Trophoblast cell (in vitro differentiated cells and primary cell): Measurements from ENCODE around the gene UBXN6.

ENCODE experiments used
- DNase-seq, 2 donors: peaks; one replicate each; pipeline ENCODE4 v3.0.0-alpha.2; 2016
- H2AFZ ChIP-seq: 2 replicates; pipeline ENCODE4 v1.6.1; 2013; ENCODE audit warnings: low read length, moderate library complexity, mild to moderate bottlenecking; ENCODE audit not compliant: insufficient read depth, poor library complexity
- H2AK5ac ChIP-seq: 2 replicates; pipeline ENCODE4 v1.6.1; 2013; ENCODE audit warnings: mild to moderate bottlenecking, low read length
- H2BK120ac ChIP-seq: 2 replicates; pipeline ENCODE4 v1.6.1; 2013; ENCODE audit warnings: low read length, mild to moderate bottlenecking, moderate library complexity; ENCODE audit not compliant: insufficient read depth, poor library complexity
- H2BK12ac ChIP-seq: 2 replicates; pipeline ENCODE4 v1.6.1; 2013; ENCODE audit warnings: mild to moderate bottlenecking, low read length, moderate library complexity
- H2BK5ac ChIP-seq: 2 replicates; pipeline ENCODE4 v1.6.1; 2013; ENCODE audit warnings: low read length, low read depth, moderate library complexity, mild to moderate bottlenecking; ENCODE audit not compliant: poor library complexity
- H3K14ac ChIP-seq: 2 replicates; pipeline ENCODE4 v1.6.1; 2013; ENCODE audit warnings: mild to moderate bottlenecking, low read length
- H3K18ac ChIP-seq: 2 replicates; pipeline ENCODE4 v1.6.1; 2013; ENCODE audit warnings: mild to moderate bottlenecking, low read length
- H3K23ac ChIP-seq: 2 replicates; pipeline ENCODE4 v1.6.1; 2013; ENCODE audit warnings: low read length
- H3K27ac ChIP-seq: 2 replicates; pipeline ENCODE4 v1.5.1; 2013; ENCODE audit warnings: low read depth, mild to moderate bottlenecking, inconsistent platforms, low read length, moderate library complexity
- H3K27me3 ChIP-seq: 2 replicates; pipeline ENCODE4 v1.6.1; 2013; ENCODE audit warnings: inconsistent platforms, mild to moderate bottlenecking, low read length, moderate library complexity; ENCODE audit not compliant: insufficient read depth
- H3K36me3 ChIP-seq, 2 experiments: 1 replicate in 1 of 2; 2 replicates in 1 of 2; pipeline ENCODE4 v1.6.1; 2013; ENCODE audit warnings: low read length in 2 of 2, mild to moderate bottlenecking in 2 of 2, moderate library complexity in 1 of 2; ENCODE audit not compliant: insufficient read depth in 2 of 2, control insufficient read depth in 1 of 2
- H3K4ac ChIP-seq: 2 replicates; pipeline ENCODE4 v1.6.1; 2013; ENCODE audit warnings: low read depth, mild to moderate bottlenecking, low read length, moderate library complexity
- H3K4me1 ChIP-seq, 2 experiments: 1 replicate in 1 of 2; 2 replicates in 1 of 2; pipeline ENCODE4 v1.6.1; 2013; ENCODE audit warnings: low read length in 2 of 2, mild to moderate bottlenecking in 2 of 2, moderate library complexity in 1 of 2; ENCODE audit not compliant: insufficient read depth in 2 of 2, control insufficient read depth in 1 of 2
- H3K4me2 ChIP-seq: 2 replicates; pipeline ENCODE4 v1.6.1; 2013; ENCODE audit warnings: inconsistent platforms, mild to moderate bottlenecking, low read length, moderate library complexity
- H3K4me3 ChIP-seq: 2 replicates; pipeline ENCODE4 v1.5.1; 2013; ENCODE audit warnings: mild to moderate bottlenecking, low read depth, low read length, inconsistent platforms
- H3K79me1 ChIP-seq: one replicate; pipeline ENCODE4 v1.6.1; 2013; ENCODE audit warnings: low read length
- H3K79me2 ChIP-seq: 2 replicates; pipeline ENCODE4 v1.6.1; 2013; ENCODE audit warnings: low read length, mild to moderate bottlenecking; ENCODE audit not compliant: control insufficient read depth, insufficient read depth, poor library complexity
- H3K9ac ChIP-seq: 2 replicates; pipeline ENCODE4 v1.6.1; 2013; ENCODE audit warnings: mild to moderate bottlenecking, low read length
- H3K9me3 ChIP-seq: 2 replicates; pipeline ENCODE4 v1.6.1; 2013; ENCODE audit warnings: low read depth, mild to moderate bottlenecking, control low read depth, inconsistent platforms, low read length; ENCODE audit not compliant: insufficient read depth
- H4K12ac ChIP-seq: 2 replicates; pipeline ENCODE4 v1.6.1; 2013; ENCODE audit warnings: low read depth, mild to moderate bottlenecking, low read length, moderate library complexity
- H4K8ac ChIP-seq: 2 replicates; pipeline ENCODE4 v1.6.1; 2013; ENCODE audit warnings: low read depth, mild to moderate bottlenecking, low read length, moderate library complexity
- H4K91ac ChIP-seq: one replicate; pipeline ENCODE4 v1.6.1; 2013; ENCODE audit warnings: low read depth, mild to moderate bottlenecking, low read length, moderate library complexity
- WGBS: extraction: QIAGEN DNeasy Blood & Tissue Kit; methylation state at CpG from one replicate; pipeline ENCODE4 v1.1.7; 2013; ENCODE audit warnings: missing lambda C conversion rate; ENCODE audit not compliant: insufficient read length, insufficient coverage; ENCODE audit errors: extremely low coverage; 5-methylcytosine and 5-hydroxymethylcytosine counted together

Gene UBXN6

GRCh38 chr19:4499855-4500254 lies 42.3 kb upstream of the UBXN6 start:
- no peak for DNase-seq
- H3K4me1 ChIP-seq, result no peaks in the 10 kb centered on the region
- no peaks in the 10 kb centered on the region for H3K79me1 ChIP-seq
- H3K9me3 ChIP-seq, result no peaks in the 10 kb centered on the region
- no peak overlapping the region for H3K14ac ChIP-seq
- no peak overlapping the region for H2BK120ac ChIP-seq
- no peak overlapping the region for H3K4me3 ChIP-seq
- H4K8ac ChIP-seq, result no peak overlapping the region
- no peak overlapping the region for H2AK5ac ChIP-seq
- H3K4ac ChIP-seq, result no peak overlapping the region
- H3K18ac ChIP-seq, result no peak overlapping the region
- H2BK5ac ChIP-seq, result no peak overlapping the region
- WGBS, result no CpG with 5 or more reads among the region's 15 CpGs
- no peak overlapping the region for H4K12ac ChIP-seq
- H3K27me3 ChIP-seq, result no peaks in the 10 kb centered on the region
- H2BK12ac ChIP-seq, result no peak overlapping the region
- no peak overlapping the region for H4K91ac ChIP-seq
- peaks cover 75 to 87% of the 10 kb centered on the region in 2 experiments for H3K36me3 ChIP-seq
- H3K4me2 ChIP-seq, result no peak overlapping the region
- no peak overlapping the region for H3K9ac ChIP-seq
- H3K27ac ChIP-seq, result no peak overlapping the region
- no peak overlapping the region for H3K23ac ChIP-seq
- H2AFZ ChIP-seq, result no peak overlapping the region
- no peaks in the 10 kb centered on the region for H3K79me2 ChIP-seq

- H3K9ac ChIP-seq, result no peak overlapping the region
- H3K23ac ChIP-seq, result no peak overlapping the region
- no CpG with 5 or more reads among the region's 23 CpGs for WGBS
- H2BK120ac ChIP-seq, result no peak overlapping the region
- H3K9me3 ChIP-seq, result no peaks in the 10 kb centered on the region
- no peak overlapping the region for H3K27ac ChIP-seq
- H3K4me3 ChIP-seq, result no peak overlapping the region
- H2AK5ac ChIP-seq, result no peak overlapping the region
- no peak overlapping the region for H2BK5ac ChIP-seq
- H4K8ac ChIP-seq, result no peak overlapping the region
- DNase-seq, result no peak
- no peak overlapping the region for H2AFZ ChIP-seq
- no peaks in the 10 kb centered on the region for H3K27me3 ChIP-seq
- no peak overlapping the region for H3K14ac ChIP-seq
- H2BK12ac ChIP-seq, result no peak overlapping the region
- H3K36me3 ChIP-seq, result peaks cover 74 to 87% of the 10 kb centered on the region in 2 experiments
- H3K79me2 ChIP-seq, result no peaks in the 10 kb centered on the region
- H4K91ac ChIP-seq, result no peak overlapping the region
- no peaks in the 10 kb centered on the region for H3K79me1 ChIP-seq
- H3K4me2 ChIP-seq, result no peak overlapping the region
- no peaks in the 10 kb centered on the region for H3K4me1 ChIP-seq
- no peak overlapping the region for H3K4ac ChIP-seq
- H3K18ac ChIP-seq, result no peak overlapping the region
- H4K12ac ChIP-seq, result no peak overlapping the region
Observed at GRCh38 chr19:4499318-4499717, 41.7 kb upstream of the UBXN6 start.

- H4K8ac ChIP-seq, result no peak overlapping the region
- H3K79me2 ChIP-seq, result no peaks in the 10 kb centered on the region
- no peak overlapping the region for H2AFZ ChIP-seq
- no peak overlapping the region for H2BK120ac ChIP-seq
- no peak overlapping the region for H3K9ac ChIP-seq
- no peak overlapping the region for H4K91ac ChIP-seq
- H3K14ac ChIP-seq, result no peak overlapping the region
- no peak for DNase-seq
- H3K18ac ChIP-seq, result no peak overlapping the region
- WGBS, result no CpG with 5 or more reads among the region's 12 CpGs
- H2AK5ac ChIP-seq, result no peak overlapping the region
- no peak overlapping the region for H3K27ac ChIP-seq
- no peak overlapping the region for H3K23ac ChIP-seq
- no peak overlapping the region for H3K4me3 ChIP-seq
- H3K4ac ChIP-seq, result no peak overlapping the region
- H2BK5ac ChIP-seq, result no peak overlapping the region
- H3K9me3 ChIP-seq, result no peaks in the 10 kb centered on the region
- peaks cover 79 to 90% of the 10 kb centered on the region in 2 experiments for H3K36me3 ChIP-seq
- H4K12ac ChIP-seq, result no peak overlapping the region
- H3K4me2 ChIP-seq, result no peak overlapping the region
- no peak overlapping the region for H2BK12ac ChIP-seq
- H3K27me3 ChIP-seq, result no peaks in the 10 kb centered on the region
- no peaks in the 10 kb centered on the region for H3K4me1 ChIP-seq
- H3K79me1 ChIP-seq, result no peaks in the 10 kb centered on the region
Observed at GRCh38 chr19:4498694-4499093, 41.1 kb upstream of the UBXN6 start.

DNA sequence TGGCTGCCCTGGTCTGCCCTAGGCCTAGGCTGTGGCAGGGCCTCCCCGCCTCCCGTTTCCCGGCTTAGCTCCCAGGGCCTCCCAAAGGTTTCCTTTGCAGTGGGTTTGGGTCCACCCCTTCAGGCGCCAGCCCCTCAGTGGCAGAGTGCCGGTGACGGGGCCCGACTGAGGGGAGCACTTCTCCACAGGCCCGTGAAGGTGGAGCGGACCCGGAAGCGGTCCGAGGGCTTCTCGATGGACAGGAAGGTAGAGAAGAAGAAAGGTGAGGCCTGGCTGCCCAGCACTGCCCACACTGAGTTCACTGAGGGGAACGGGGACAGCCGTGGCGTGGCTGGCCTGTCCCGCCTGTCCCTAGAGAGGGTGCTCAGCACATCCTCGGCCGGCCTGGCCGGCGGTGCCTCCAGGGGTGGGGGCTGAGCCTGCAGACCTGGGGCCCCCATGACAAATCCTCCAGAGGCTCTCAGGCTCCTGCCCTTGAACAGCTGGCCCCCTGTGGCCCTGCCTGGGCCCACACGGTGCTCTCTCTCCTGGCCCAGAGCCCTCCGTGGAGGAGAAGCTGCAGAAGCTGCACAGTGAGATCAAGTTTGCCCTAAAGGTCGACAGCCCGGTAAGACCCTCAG lies 40.3 kb upstream of the UBXN6 start:
- H2BK120ac ChIP-seq, result no peak overlapping the region
- H3K27me3 ChIP-seq, result no peaks in the 10 kb centered on the region
- no peak overlapping the region for H2AK5ac ChIP-seq
- H3K18ac ChIP-seq, result no peak overlapping the region
- no peak overlapping the region for H2BK5ac ChIP-seq
- peaks cover 81 to 90% of the 10 kb centered on the region in 2 experiments for H3K36me3 ChIP-seq
- H3K9ac ChIP-seq, result no peak overlapping the region
- no peak overlapping the region for H3K14ac ChIP-seq
- DNase-seq, result no peak
- no peak overlapping the region for H2AFZ ChIP-seq
- no peak overlapping the region for H2BK12ac ChIP-seq
- no CpG with 5 or more reads among the region's 25 CpGs for WGBS
- no peak overlapping the region for H3K4me3 ChIP-seq
- peaks cover 3% of the 10 kb centered on the region for H3K9me3 ChIP-seq
- H4K12ac ChIP-seq, result no peak overlapping the region
- no peak overlapping the region for H3K23ac ChIP-seq
- no peak overlapping the region for H3K27ac ChIP-seq
- H3K4me1 ChIP-seq, result no peaks in the 10 kb centered on the region
- no peak overlapping the region for H4K8ac ChIP-seq
- no peaks in the 10 kb centered on the region for H3K79me1 ChIP-seq
- no peak overlapping the region for H4K91ac ChIP-seq
- no peaks in the 10 kb centered on the region for H3K79me2 ChIP-seq
- H3K4ac ChIP-seq, result no peak overlapping the region
- H3K4me2 ChIP-seq, result no peak overlapping the region
